Measurements from ENCODE around the gene GLB1L.
"Not testable (repeated sequence)": the region's sequence is repeated elsewhere in the genome, so short reads cannot be mapped to it uniquely, and the experiment has no call there.

The GLB1L gene

GRCh38 chr2:219206328-219207133 lies 38.7 kb downstream of the GLB1L start, which contains the start of gene ZFAND2B:
Gene ZFAND2B, plus strand, starts transcription at chr2:219206782. Its CDS starts 206 bp downstream, at chr2:219206988.
- peak within 1 kb of the TSS; percentile 73 for H3K4me3 ChIP-seq (replicated peaks; ENCODE audit: low read depth, low read length)
- TF ChIP-seq CTCF (IDR thresholded peaks at IDR 0.05; ENCODE audit: low read length, missing control alignments) = peak; percentile 1

GRCh38 chr2:219205981-219206327 lies 39.3 kb downstream of the GLB1L start:
- TF ChIP-seq CTCF (IDR thresholded peaks at IDR 0.05; ENCODE audit: low read length, missing control alignments) = no peak
- peak overlapping the region; percentile 73 for H3K4me3 ChIP-seq (replicated peaks; ENCODE audit: low read depth, low read length)
- DNase-seq (ENCODE audit: low read depth) = no peak

More at GRCh38 chr2:219206328-219207133, 38.7 kb downstream of the GLB1L start, which contains the start of gene ZFAND2B:
- DNase-seq (ENCODE audit: low read depth) = peak; percentile 92

DNA sequence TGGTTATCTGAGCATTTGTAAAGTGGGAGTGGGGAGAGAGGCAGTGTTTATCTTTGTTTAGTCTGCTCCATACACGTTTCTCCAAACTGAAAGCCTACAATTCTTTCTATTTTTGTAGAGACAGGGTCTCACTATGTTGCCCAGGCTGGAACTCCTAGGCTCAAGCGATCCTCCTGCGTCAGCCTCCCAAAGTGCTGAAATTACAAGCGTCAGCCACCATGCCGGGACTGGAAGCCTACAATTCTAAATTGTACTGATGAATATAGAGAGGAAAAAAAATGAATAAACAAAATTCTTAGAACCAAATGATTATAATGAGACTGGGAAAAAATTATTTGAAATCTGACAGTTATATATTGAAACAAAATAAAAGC lies 40.1 kb downstream of the GLB1L start:
- no peak for TF ChIP-seq CTCF (IDR thresholded peaks at IDR 0.05; ENCODE audit: low read length, missing control alignments)
- no peak for DNase-seq (ENCODE audit: low read depth)
- H3K4me3 ChIP-seq (replicated peaks; ENCODE audit: low read depth, low read length) = no peak overlapping the region

- H3K4me3 ChIP-seq (replicated peaks; ENCODE audit: low read depth, low read length) = no peak overlapping the region
- no peak for TF ChIP-seq CTCF (IDR thresholded peaks at IDR 0.05; ENCODE audit: low read length, missing control alignments)
- no peak for DNase-seq (ENCODE audit: low read depth)
These were observed 40.6 kb downstream of the GLB1L start for GRCh38 chr2:219204425-219205164.

GRCh38 chr2:219201331-219201730 lies 43.9 kb downstream of the GLB1L start:
- not testable (repeated sequence) for H3K4me3 ChIP-seq (replicated peaks; ENCODE audit: low read depth, low read length); DNase-seq (ENCODE audit: low read depth)

DNA sequence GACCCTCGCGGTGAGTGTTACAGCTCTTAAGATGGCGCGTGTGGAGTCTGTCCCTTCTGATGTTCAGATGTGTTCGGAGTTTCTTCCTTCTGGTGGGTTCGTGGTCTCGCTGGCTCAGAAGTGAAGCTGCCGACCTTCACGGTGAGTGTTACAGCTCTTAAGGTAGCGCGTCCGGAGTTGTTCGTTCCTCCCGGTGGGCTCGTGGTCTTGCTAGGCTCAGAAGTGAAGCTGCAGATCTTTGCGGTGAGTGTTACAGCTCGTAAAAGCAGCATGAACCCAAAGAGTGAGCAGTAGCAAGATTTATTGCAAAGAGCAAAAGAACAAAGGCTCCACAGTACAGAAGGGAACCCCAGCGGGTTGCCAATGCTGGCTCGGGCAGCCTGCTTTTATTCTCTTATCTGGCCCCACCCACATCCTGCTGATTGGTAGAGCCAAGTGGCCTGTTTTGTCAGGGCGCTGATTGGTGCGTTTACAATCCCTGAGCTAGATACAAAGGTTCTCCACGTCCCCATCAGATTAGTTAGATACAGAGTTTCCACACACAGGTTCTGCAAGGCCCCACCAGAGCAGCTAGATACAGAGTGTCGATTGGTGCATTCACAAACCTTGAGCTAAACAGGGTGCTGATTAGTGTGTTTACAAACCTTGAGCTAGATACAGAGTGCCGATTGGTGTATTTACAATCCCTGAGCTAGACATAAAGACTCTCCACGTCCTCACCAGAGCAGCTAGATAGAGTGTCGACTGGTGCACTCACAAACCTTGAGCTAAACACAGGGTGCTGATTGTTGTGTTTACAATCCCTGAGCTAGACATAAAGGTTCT lies 44.5 kb downstream of the GLB1L start:
- DNase-seq (ENCODE audit: low read depth) = not testable (repeated sequence)

DNA sequence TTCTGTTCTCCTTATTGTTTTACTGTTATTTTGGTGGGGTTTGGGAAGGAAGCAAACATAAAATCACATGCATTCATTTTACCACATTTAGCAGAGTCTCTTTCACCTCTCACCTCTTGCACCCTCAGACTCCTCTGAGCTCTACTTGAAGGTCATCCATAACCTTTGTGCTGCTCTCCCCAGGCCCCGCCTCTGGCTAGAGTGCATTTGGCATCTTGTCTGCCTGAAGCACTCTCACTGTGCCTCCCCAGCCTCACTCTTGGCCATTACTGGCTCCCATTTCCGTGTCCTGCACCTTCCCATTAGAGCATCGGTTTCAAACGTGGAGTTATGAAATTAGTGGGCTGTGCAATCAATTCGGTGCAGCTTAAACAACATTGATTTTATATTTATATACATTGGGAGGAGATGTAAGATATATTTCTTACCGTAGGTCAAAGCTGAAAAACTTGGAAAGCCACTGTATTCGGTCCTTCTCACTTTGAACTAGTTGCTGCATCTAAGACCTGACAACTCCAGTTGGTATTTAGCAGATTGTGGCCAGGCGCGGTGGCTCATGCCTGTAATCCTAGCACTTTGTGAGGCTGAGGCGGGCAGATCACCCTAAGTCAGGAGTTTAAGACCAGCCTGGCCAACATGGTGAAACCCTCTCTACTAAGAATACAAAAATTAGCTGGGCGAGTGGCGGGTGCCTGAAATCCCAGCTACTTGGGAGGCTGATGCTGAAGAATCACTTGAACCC lies 45.6 kb downstream of the GLB1L start:
- no peak for DNase-seq (ENCODE audit: low read depth)
- TF ChIP-seq CTCF (IDR thresholded peaks at IDR 0.05; ENCODE audit: low read length, missing control alignments) = no peak
- no peak overlapping the region for H3K4me3 ChIP-seq (replicated peaks; ENCODE audit: low read depth, low read length)

More for the DNA sequence above, 44.5 kb downstream of the GLB1L start:
- not testable (repeated sequence) for H3K4me3 ChIP-seq (replicated peaks; ENCODE audit: low read depth, low read length)
